HG03521 (cell line): ENCODE measurements around the gene MYL12B.
A peak's percentile ranks its signal among the peaks of the same experiment; 100 is the strongest.
"Not testable (repeated sequence)": the region's sequence is repeated elsewhere in the genome, so short reads cannot be mapped to it uniquely, and the experiment has no call there.

Experiments used
- ATAC-seq: cut with Tn5 transposase; IDR thresholded peaks from one replicate; pipeline ENCODE4 v1.9.1; 2021; ENCODE audit warnings: mild to moderate bottlenecking, moderate library complexity; ENCODE audit not compliant: unreplicated experiment

Gene MYL12B

GRCh38 chr18:3260995-3261372 is 949 bp upstream of the MYL12B start:
- ATAC-seq, result no peak

- peak; percentile 33 for ATAC-seq
Measured at GRCh38 chr18:3262234-3263131, 550 bp downstream of the MYL12B start.

GRCh38 chr18:3263132-3263700 is 1.3 kb downstream of the MYL12B start:
- no peak for ATAC-seq

GRCh38 chr18:3264362-3264761 is 2.4 kb downstream of the MYL12B start:
- ATAC-seq, result no peak

- ATAC-seq, result no peak
Measured at GRCh38 chr18:3265564-3266033, 3.7 kb downstream of the MYL12B start.

- ATAC-seq, result no peak
Measured at GRCh38 chr18:3266062-3266608, 4.2 kb downstream of the MYL12B start.

GRCh38 chr18:3268306-3268705 is 6.4 kb downstream of the MYL12B start:
- ATAC-seq, result no peak

GRCh38 chr18:3269241-3269913 is 7.4 kb downstream of the MYL12B start:
- no peak for ATAC-seq

- no peak for ATAC-seq
Measured at GRCh38 chr18:3269914-3270299, 8.0 kb downstream of the MYL12B start.

- no peak for ATAC-seq
Measured at GRCh38 chr18:3273042-3273441, 11.1 kb downstream of the MYL12B start.

GRCh38 chr18:3277643-3278213 is 15.8 kb downstream of the MYL12B start:
- not testable (repeated sequence) for ATAC-seq

- peak; percentile 72 for ATAC-seq
Measured at GRCh38 chr18:3279201-3280185, 17.6 kb downstream of the MYL12B start.

- ATAC-seq, result no peak
Measured at GRCh38 chr18:3281456-3282400, 19.8 kb downstream of the MYL12B start.

- no peak for ATAC-seq
Measured at GRCh38 chr18:3283253-3283863, 21.4 kb downstream of the MYL12B start.

- ATAC-seq, result no peak
Measured at GRCh38 chr18:3283908-3284307, 22.0 kb downstream of the MYL12B start.

GRCh38 chr18:3284501-3284900 is 22.6 kb downstream of the MYL12B start:
- no peak for ATAC-seq

- no peak for ATAC-seq
Measured at GRCh38 chr18:3286159-3286558, 24.2 kb downstream of the MYL12B start.

- ATAC-seq, result no peak
Measured at GRCh38 chr18:3293196-3293951, 31.4 kb downstream of the MYL12B start.
